ENCODE results near the gene FILIP1.

GRCh38 chr6:75503291-75503690 lies 9.7 kb upstream of the FILIP1 start:
- TF ChIP-seq CTCF (IDR thresholded peaks at IDR 0.05) (no peak), PBX3 (IDR thresholded peaks at IDR 0.05) (no peak), YY1 (IDR thresholded peaks at IDR 0.05; ENCODE audit: low read depth) (no peak), JUND (IDR thresholded peaks at IDR 0.05) (no peak), MAX (IDR thresholded peaks at IDR 0.05; ENCODE audit: low read depth) (no peak), GATA2 (CRISPR knock-in tag; IDR thresholded peaks at IDR 0.05) (no peak), REST (IDR thresholded peaks at IDR 0.05; ENCODE audit: low read depth, low read length) (no peak), EZH2phosphoT487 (IDR thresholded peaks at IDR 0.05; ENCODE audit: borderline replicate concordance, low read depth) (no peak)
